NT2/D1 (cell line): ENCODE data around the gene KDM3B.
"Not testable (repeated sequence)": the region's sequence is repeated elsewhere in the genome, so short reads cannot be mapped to it uniquely, and the experiment has no call there.

Experiments used
- DNase-seq: peaks from one replicate; pipeline ENCODE4 v3.0.0-alpha.2; 2011; ENCODE audit warnings: low read depth, low spot score
- H3K27me3 ChIP-seq: 2 replicates; pipeline ENCODE4 v1.6.0; 2011; ENCODE audit warnings: mild to moderate bottlenecking; ENCODE audit not compliant: insufficient read length, insufficient read depth
- H3K36me3 ChIP-seq: 2 replicates; pipeline ENCODE4 v1.6.1; 2011; ENCODE audit warnings: mild to moderate bottlenecking, low read length, mixed read lengths; ENCODE audit not compliant: insufficient read depth, insufficient read length
- H3K4me1 ChIP-seq: 2 replicates; pipeline ENCODE4 v1.5.1; 2011; ENCODE audit not compliant: insufficient read depth, insufficient read length
- H3K4me3 ChIP-seq: 2 replicates; pipeline ENCODE4 v1.5.1; 2011; ENCODE audit warnings: low read depth; ENCODE audit not compliant: insufficient read length
- H3K9ac ChIP-seq: 2 replicates; pipeline ENCODE4 v1.6.0; 2011; ENCODE audit warnings: low read depth; ENCODE audit not compliant: insufficient read length
- H3K9me3 ChIP-seq: 2 replicates; pipeline ENCODE4 v1.5.1; 2011; ENCODE audit warnings: mild to moderate bottlenecking, low read length; ENCODE audit not compliant: insufficient read depth
- SUZ12 ChIP-seq: IDR thresholded peaks from 2 replicates; pipeline ENCODE4 v1.6.1; 2011; ENCODE audit not compliant: insufficient read length, insufficient read depth; ENCODE audit errors: extremely low read depth
- YY1 ChIP-seq: IDR thresholded peaks from 2 replicates; pipeline ENCODE4 v1.6.1; 2011; ENCODE audit not compliant: insufficient read length, insufficient read depth
- ZNF274 ChIP-seq: IDR thresholded peaks from 2 replicates; pipeline ENCODE4 v1.6.1; 2011; ENCODE audit warnings: mild to moderate bottlenecking, low read depth, low read length

The KDM3B gene, protein sequence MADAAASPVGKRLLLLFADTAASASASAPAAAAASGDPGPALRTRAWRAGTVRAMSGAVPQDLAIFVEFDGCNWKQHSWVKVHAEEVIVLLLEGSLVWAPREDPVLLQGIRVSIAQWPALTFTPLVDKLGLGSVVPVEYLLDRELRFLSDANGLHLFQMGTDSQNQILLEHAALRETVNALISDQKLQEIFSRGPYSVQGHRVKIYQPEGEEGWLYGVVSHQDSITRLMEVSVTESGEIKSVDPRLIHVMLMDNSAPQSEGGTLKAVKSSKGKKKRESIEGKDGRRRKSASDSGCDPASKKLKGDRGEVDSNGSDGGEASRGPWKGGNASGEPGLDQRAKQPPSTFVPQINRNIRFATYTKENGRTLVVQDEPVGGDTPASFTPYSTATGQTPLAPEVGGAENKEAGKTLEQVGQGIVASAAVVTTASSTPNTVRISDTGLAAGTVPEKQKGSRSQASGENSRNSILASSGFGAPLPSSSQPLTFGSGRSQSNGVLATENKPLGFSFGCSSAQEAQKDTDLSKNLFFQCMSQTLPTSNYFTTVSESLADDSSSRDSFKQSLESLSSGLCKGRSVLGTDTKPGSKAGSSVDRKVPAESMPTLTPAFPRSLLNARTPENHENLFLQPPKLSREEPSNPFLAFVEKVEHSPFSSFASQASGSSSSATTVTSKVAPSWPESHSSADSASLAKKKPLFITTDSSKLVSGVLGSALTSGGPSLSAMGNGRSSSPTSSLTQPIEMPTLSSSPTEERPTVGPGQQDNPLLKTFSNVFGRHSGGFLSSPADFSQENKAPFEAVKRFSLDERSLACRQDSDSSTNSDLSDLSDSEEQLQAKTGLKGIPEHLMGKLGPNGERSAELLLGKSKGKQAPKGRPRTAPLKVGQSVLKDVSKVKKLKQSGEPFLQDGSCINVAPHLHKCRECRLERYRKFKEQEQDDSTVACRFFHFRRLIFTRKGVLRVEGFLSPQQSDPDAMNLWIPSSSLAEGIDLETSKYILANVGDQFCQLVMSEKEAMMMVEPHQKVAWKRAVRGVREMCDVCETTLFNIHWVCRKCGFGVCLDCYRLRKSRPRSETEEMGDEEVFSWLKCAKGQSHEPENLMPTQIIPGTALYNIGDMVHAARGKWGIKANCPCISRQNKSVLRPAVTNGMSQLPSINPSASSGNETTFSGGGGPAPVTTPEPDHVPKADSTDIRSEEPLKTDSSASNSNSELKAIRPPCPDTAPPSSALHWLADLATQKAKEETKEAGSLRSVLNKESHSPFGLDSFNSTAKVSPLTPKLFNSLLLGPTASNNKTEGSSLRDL (N-terminal part only)

DNA sequence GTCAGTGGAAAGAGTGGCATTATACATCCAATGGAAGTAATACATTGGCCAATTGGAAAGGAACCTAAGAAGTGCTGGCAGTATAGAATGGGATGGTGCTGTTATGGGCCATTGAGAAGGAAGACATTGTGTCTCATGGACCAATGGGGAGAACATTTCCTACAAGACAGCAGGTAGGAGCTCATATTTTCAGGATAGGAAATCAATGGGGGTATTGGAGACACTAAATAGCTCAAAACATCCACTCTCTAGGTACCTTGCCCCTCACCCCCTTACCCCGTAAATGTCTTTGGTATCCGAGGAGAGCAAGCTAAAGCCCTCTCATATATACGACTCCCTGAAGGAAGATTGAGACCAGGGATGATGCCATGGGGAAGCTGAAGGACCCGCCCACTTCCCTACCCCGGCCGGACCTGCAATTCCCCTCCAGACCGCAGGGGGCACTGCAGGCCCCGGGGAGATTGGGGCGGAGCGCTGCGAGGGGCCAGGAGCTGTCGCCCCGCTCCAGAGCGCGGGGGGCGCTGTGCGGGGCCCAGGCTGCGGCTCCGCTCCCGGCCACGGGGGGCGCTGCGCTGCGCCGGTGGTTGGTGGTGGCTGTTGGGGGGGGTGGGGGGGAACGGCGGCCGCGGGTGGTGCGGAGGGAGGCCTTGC lies at the start of gene KDM3B:
Gene KDM3B (plus strand): TSS at position 615 of the 651 bp plus-strand sequence. CDS start 111 bp downstream, outside the sequence.
- H3K9ac ChIP-seq = peak within 1 kb of the TSS; percentile 85
- peaks cover 27% of the 10 kb centered on the region for H3K9me3 ChIP-seq
- H3K27me3 ChIP-seq = no peaks in the 10 kb centered on the region
- TF ChIP-seq YY1 = no peak
- no peak for TF ChIP-seq SUZ12
- TF ChIP-seq ZNF274 = no peak
- H3K4me1 ChIP-seq = no peaks in the 10 kb centered on the region
- DNase-seq = peak; percentile 81
- H3K4me3 ChIP-seq = peak within 1 kb of the TSS; percentile 65
- peaks cover 46% of the 10 kb centered on the region for H3K36me3 ChIP-seq

DNA sequence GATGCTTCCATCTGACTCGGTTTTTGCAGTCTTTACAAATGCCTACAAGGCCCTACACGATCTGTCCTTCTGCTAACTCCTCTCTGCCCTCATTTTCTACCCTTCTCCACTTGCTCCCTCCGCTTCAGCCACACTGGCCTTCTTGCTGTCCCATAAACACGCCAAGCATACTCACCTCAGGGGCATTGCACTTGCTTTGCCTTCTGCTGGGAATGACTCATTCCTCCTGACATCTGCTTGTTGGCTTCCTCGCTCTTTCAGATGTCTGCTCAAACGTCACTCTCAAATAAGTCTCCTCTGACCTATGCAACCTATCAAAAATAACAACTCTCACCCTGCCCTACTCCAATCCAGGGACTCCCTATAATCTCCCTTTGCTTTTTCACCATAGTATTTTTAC lies 49.1 kb upstream of the KDM3B start:
- Histone ChIP-seq H3K9ac (no peak overlapping the region), H3K4me1 (no peaks in the 10 kb centered on the region), H3K4me3 (no peak overlapping the region), H3K36me3 (no peaks in the 10 kb centered on the region), H3K9me3 (no peaks in the 10 kb centered on the region), H3K27me3 (no peaks in the 10 kb centered on the region)
- TF ChIP-seq SUZ12 = no peak
- DNase-seq = no peak

DNA sequence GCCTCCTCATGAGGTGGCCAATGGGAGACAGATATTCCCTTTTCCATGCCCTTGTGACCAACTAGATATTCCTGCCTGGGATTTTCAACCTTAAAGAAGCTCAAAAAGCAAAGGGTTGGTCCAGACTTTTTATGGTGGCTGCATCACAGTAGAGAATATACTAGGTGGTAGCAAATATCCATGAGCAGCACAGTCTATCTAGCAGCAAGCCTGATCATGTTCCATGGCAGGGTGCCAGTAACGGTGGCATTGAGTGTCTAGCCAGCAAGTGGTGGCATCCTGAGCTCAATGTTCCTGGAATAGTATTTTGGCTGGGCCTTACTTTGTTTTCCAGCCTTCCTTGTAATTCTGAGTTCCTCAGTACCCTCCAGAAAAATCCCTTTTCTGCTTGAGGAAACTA lies 46.7 kb upstream of the KDM3B start:
- Histone ChIP-seq H3K4me1 (no peaks in the 10 kb centered on the region), H3K27me3 (no peaks in the 10 kb centered on the region), H3K9ac (no peak overlapping the region), H3K36me3 (no peaks in the 10 kb centered on the region), H3K4me3 (no peak overlapping the region), H3K9me3 (no peaks in the 10 kb centered on the region)
- DNase-seq = no peak
- TF ChIP-seq YY1 (no peak), SUZ12 (no peak), ZNF274 (no peak)

DNA sequence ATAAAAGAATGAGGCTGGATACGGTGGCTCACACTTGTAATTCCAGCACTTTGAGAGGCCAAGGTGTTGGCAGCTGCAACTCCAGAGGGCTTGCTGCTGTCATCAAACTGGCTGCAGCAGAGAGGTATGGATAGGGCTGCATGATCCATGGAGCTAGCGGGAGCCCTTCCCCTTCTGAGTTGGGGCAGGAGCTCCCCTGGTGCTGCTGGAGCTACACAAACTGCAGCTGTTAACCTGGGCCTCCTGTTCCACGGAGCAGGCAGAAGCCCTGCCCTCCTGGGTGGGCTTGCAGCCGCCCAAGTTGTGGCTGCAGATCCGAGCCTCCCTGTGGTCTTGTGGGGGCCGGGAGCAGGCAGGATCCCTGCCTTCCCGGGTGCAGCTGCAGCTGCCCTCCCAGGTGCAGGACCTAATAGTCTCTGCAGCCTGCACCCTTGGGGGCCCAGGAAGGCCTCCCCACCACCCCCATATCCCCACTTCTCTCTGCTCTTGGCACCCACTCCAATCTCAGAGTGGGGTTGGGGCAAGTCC lies 36.7 kb upstream of the KDM3B start:
- H3K9ac ChIP-seq = no peak overlapping the region
- peaks cover 21% of the 10 kb centered on the region for H3K36me3 ChIP-seq
- H3K9me3 ChIP-seq = no peaks in the 10 kb centered on the region
- no peak overlapping the region for H3K4me3 ChIP-seq
- DNase-seq = no peak
- no peak for TF ChIP-seq ZNF274
- TF ChIP-seq YY1 = no peak
- TF ChIP-seq SUZ12 = no peak
- no peaks in the 10 kb centered on the region for H3K27me3 ChIP-seq
- H3K4me1 ChIP-seq = no peaks in the 10 kb centered on the region

DNA sequence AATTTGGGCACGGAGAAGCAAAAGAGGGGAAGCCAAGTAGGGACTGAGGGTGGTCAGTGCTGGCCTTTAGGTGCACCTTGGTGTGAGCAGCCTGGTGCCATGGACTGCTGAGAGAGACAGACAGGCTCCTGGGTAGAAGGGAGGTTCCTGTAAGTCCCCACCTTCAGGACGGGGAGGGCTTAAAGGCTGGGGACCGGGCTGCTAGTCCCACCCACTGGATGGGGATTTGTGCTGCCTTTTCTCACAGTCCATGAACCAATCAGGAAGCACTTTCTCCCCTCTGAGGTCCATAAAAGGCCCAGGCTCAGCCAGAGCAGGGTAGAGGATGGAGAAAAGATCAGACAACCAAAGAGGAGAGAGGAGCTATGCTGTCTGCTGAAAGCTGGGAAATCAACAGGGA lies 36.1 kb upstream of the KDM3B start:
- no peak for DNase-seq
- Histone ChIP-seq H3K4me1 (no peaks in the 10 kb centered on the region), H3K4me3 (no peak overlapping the region), H3K9ac (no peak overlapping the region), H3K36me3 (peaks cover 21% of the 10 kb centered on the region), H3K27me3 (no peaks in the 10 kb centered on the region), H3K9me3 (no peaks in the 10 kb centered on the region)
- TF ChIP-seq YY1 = no peak
- no peak for TF ChIP-seq SUZ12
- TF ChIP-seq ZNF274 = no peak

DNA sequence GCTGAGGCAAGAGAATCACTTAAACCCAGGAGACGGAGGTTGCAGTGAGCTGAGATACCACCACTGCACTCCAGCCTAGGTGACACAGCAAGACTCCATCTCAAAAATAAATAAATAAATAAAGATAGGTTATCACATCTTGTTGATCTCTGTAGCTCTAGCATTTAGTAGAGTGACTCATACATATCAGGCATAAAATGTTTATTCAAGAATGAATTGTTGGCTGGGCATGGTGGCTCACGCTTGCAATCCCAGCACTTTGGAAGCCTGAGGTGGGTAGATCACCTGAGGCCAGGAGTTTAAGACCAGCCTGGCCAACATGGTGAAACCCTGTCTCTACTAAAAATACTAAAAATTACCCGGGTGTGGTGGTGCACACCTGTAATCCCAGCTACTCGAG lies 34.3 kb upstream of the KDM3B start:
- not testable (repeated sequence) for H3K9ac ChIP-seq, DNase-seq, H3K9me3 ChIP-seq, H3K27me3 ChIP-seq, H3K4me3 ChIP-seq, H3K4me1 ChIP-seq
- H3K36me3 ChIP-seq = peaks cover 22% of the 10 kb centered on the region
